HepG2 (cell line): Measurements from ENCODE around the gene CCS. TPM values are rescaled to one million over a fixed set of nuclear protein-coding genes. Genes with fewer than 3 reads are reported as not detected.
A peak's percentile ranks its signal among the peaks of the same experiment; 100 is the strongest.

ENCODE experiments used
- CBFB ChIP-seq: sonication (generic); formaldehyde crosslinking; IDR thresholded peaks from 2 replicates; pipeline ENCODE4 v1.4.0; 2020; ENCODE audit warnings: missing genetic modification reagents
- FLYWCH1 ChIP-seq: sonication (generic); formaldehyde crosslinking; IDR thresholded peaks from 2 replicates; pipeline ENCODE4 v1.8.1; 2023; ENCODE audit warnings: mild to moderate bottlenecking, missing genetic modification reagents
- GLI4 ChIP-seq: sonication (generic); formaldehyde crosslinking; IDR thresholded peaks from 2 replicates; pipeline ENCODE4 v1.5.1; 2020; ENCODE audit warnings: missing genetic modification reagents, mild to moderate bottlenecking, moderate library complexity, borderline replicate concordance
- HNRNPUL1 ChIP-seq: fragments of 200-400 bp; formaldehyde crosslinking; IDR thresholded peaks from 2 replicates; pipeline ENCODE4 v1.6.1; 2017; ENCODE audit warnings: low read depth, mild to moderate bottlenecking, low read length, moderate library complexity
- KLF12 ChIP-seq: sonication (generic); formaldehyde crosslinking; IDR thresholded peaks from 2 replicates; pipeline ENCODE4 v1.4.0; 2020; ENCODE audit warnings: missing genetic modification reagents, borderline replicate concordance
- MTA3 ChIP-seq: sonication (generic); formaldehyde crosslinking; IDR thresholded peaks from 2 replicates; pipeline ENCODE4 v1.4.0; 2020; ENCODE audit warnings: missing genetic modification reagents
- NCOR1 ChIP-seq: fragments of 200-600 bp; sonication (generic); IDR thresholded peaks from 2 replicates; pipeline ENCODE4 v1.7.0; 2017; ENCODE audit warnings: antibody characterized with exemption, low read length, borderline replicate concordance
- REXO4 ChIP-seq: sonication (generic); formaldehyde crosslinking; IDR thresholded peaks from 2 replicates; pipeline ENCODE4 v1.8.0; 2022; ENCODE audit warnings: missing genetic modification reagents, mild to moderate bottlenecking, borderline replicate concordance
- SALL1 ChIP-seq: sonication (generic); formaldehyde crosslinking; IDR thresholded peaks from 2 replicates; pipeline ENCODE4 v1.8.0; 2022; ENCODE audit warnings: mild to moderate bottlenecking, missing genetic modification reagents
- THAP11 ChIP-seq: IDR thresholded peaks from 2 replicates; pipeline ENCODE4 v1.6.1; 2016; ENCODE audit warnings: missing biosample characterization, missing genetic modification reagents
- ZBTB38 ChIP-seq: sonication (generic); formaldehyde crosslinking; IDR thresholded peaks from 2 replicates; pipeline ENCODE4 v1.5.1; 2020; ENCODE audit warnings: mild to moderate bottlenecking, missing genetic modification reagents
- ZKSCAN5 ChIP-seq: sonication (generic); formaldehyde crosslinking; IDR thresholded peaks from 2 replicates; pipeline ENCODE4 v1.5.1; 2020; ENCODE audit warnings: mild to moderate bottlenecking, missing genetic modification reagents
- ZNF501 ChIP-seq: sonication (generic); formaldehyde crosslinking; IDR thresholded peaks from 2 replicates; pipeline ENCODE4 v1.5.1; 2020; ENCODE audit warnings: mild to moderate bottlenecking, moderate library complexity, missing genetic modification reagents
- ZNF552 ChIP-seq: sonication (generic); formaldehyde crosslinking; IDR thresholded peaks from 2 replicates; pipeline ENCODE4 v1.9.0; 2022; ENCODE audit warnings: missing genetic modification reagents, mild to moderate bottlenecking, borderline replicate concordance
- ZNF775 ChIP-seq: sonication (generic); formaldehyde crosslinking; IDR thresholded peaks from 2 replicates; pipeline ENCODE4 v1.4.0; 2020; ENCODE audit warnings: missing genetic modification reagents, mild to moderate bottlenecking, moderate library complexity, borderline replicate concordance
- ZNF792 ChIP-seq: IDR thresholded peaks from 2 replicates; pipeline ENCODE4 v1.6.1; 2016
- ZZZ3 ChIP-seq: sonication (generic); formaldehyde crosslinking; IDR thresholded peaks from 2 replicates; pipeline ENCODE4 v1.4.0; 2020; ENCODE audit warnings: missing genetic modification reagents, mild to moderate bottlenecking, borderline replicate concordance
- polyA plus RNA-seq, 8 experiments: library from polyadenylated mRNA; depleted of rRNA in 3 of 8; stranded (reverse) in 7 of 8; unstranded in 1 of 8; fragments of >200 nt; fragmentation: Illumina TruSeq in 4 of 8; extraction: Trizol in 4 of 8; gene quantifications; 2 replicates each; pipeline versions ENCODE4 v1.2.1 to v1.2.3, GENCODE V29; 2011 to 2016; ENCODE audit warnings: low read depth in 4 of 8, missing spikeins in 1 of 8, mixed read lengths in 1 of 8; ENCODE audit not compliant: insufficient read depth in 1 of 8
- total RNA-seq, 5 experiments: library from RNA; depleted of rRNA; stranded (reverse); fragments of >200 nt; fragmentation: Illumina TruSeq; extraction: Trizol; gene quantifications; 2 replicates each; pipeline ENCODE4 v1.2.3, GENCODE V29; 2016; ENCODE audit warnings: low read depth in 1 of 5
- TF ChIP-seq, protein P1 (sequence below): IDR thresholded peaks from 2 replicates; pipeline ENCODE4 v1.6.1; 2016; ENCODE audit warnings: low read depth, control low read depth
- TF ChIP-seq, protein P2 (sequence below): IDR thresholded peaks from 2 replicates; pipeline ENCODE4 v1.6.1; 2016; ENCODE audit warnings: low read depth, borderline replicate concordance
- TF ChIP-seq, protein P3 (sequence below): sonication (generic); formaldehyde crosslinking; IDR thresholded peaks from 2 replicates; pipeline ENCODE4 v1.5.1; 2020; ENCODE audit warnings: mild to moderate bottlenecking, missing genetic modification reagents, borderline replicate concordance
- TF ChIP-seq, protein P4 (sequence below): IDR thresholded peaks from 2 replicates; pipeline ENCODE4 v1.6.1; 2016; ENCODE audit warnings: missing compliant biosample characterization, missing genetic modification reagents, borderline replicate concordance

The CCS gene
- total and polyA plus RNA-seq, 2 of the 13 experiments (the other 11 are each of a cell fraction or from before 2014, with no cell fraction given): 25.4 to 44.6 TPM

DNA sequence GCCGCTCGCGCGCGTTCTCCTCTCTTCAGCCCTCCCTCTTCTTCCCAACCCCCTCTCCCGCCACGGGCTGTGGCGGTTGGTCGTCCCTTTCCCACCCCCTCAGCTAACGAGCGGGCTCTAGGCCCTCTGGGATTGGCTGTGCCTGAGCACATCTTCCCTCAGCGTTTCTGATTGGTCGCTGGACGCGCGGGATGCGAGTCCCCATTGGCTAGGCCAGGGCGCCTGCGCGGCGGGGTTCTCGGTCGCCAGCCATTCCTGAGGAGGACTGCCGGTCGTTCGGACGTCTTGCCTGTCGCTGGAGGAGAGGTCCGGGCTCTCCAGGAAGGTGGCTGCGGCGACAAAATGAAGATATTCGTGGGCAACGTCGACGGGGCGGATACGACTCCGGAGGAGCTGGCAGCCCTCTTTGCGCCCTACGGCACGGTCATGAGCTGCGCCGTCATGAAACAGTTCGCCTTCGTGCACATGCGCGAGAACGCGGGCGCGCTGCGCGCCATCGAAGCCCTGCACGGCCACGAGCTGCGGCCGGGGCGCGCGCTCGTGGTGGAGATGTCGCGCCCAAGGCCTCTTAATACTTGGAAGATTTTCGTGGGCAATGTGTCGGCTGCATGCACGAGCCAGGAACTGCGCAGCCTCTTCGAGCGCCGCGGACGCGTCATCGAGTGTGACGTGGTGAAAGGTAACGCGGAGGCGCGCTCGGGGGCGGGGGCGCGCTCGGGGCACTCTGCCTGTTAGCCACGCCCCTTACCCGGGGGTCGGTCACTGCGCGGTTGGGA is 23.6 kb downstream of the CCS start, which contains the start of gene RBM14 (continued):
- 0 out of 2 replicates have a peak, but pooled peaks have one; percentile 16 for TF ChIP-seq HNRNPUL1
- TF ChIP-seq FLYWCH1 (CRISPR knock-in tag): no peak
- TF ChIP-seq, protein P1, sequence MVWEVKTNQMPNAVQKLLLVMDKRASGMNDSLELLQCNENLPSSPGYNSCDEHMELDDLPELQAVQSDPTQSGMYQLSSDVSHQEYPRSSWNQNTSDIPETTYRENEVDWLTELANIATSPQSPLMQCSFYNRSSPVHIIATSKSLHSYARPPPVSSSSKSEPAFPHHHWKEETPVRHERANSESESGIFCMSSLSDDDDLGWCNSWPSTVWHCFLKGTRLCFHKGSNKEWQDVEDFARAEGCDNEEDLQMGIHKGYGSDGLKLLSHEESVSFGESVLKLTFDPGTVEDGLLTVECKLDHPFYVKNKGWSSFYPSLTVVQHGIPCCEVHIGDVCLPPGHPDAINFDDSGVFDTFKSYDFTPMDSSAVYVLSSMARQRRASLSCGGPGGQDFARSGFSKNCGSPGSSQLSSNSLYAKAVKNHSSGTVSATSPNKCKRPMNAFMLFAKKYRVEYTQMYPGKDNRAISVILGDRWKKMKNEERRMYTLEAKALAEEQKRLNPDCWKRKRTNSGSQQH (CRISPR knock-in tag): peak; percentile 89
- peak; percentile 78 for TF ChIP-seq ZZZ3 (CRISPR knock-in tag)
- peak; percentile 15; the same call in 1 of the 2 replicates for TF ChIP-seq CBFB
- peak; percentile 63 for TF ChIP-seq ZBTB38 (CRISPR knock-in tag)
- no peak for TF ChIP-seq MTA3 (CRISPR knock-in tag)
- TF ChIP-seq, protein P2, sequence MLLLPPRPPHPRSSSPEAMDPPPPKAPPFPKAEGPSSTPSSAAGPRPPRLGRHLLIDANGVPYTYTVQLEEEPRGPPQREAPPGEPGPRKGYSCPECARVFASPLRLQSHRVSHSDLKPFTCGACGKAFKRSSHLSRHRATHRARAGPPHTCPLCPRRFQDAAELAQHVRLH: peak; percentile 89; the same call in 1 of the 2 replicates
- peak; percentile 92; the same call in 1 of the 2 replicates for TF ChIP-seq KLF12 (CRISPR knock-in tag)
- TF ChIP-seq ZNF792 (CRISPR knock-in tag): peak; percentile 18
- peak; percentile 27; the same call in 1 of the 2 replicates for TF ChIP-seq GLI4 (CRISPR knock-in tag)
- TF ChIP-seq SALL1 (CRISPR knock-in tag): peak; percentile 86
- TF ChIP-seq, protein P3, sequence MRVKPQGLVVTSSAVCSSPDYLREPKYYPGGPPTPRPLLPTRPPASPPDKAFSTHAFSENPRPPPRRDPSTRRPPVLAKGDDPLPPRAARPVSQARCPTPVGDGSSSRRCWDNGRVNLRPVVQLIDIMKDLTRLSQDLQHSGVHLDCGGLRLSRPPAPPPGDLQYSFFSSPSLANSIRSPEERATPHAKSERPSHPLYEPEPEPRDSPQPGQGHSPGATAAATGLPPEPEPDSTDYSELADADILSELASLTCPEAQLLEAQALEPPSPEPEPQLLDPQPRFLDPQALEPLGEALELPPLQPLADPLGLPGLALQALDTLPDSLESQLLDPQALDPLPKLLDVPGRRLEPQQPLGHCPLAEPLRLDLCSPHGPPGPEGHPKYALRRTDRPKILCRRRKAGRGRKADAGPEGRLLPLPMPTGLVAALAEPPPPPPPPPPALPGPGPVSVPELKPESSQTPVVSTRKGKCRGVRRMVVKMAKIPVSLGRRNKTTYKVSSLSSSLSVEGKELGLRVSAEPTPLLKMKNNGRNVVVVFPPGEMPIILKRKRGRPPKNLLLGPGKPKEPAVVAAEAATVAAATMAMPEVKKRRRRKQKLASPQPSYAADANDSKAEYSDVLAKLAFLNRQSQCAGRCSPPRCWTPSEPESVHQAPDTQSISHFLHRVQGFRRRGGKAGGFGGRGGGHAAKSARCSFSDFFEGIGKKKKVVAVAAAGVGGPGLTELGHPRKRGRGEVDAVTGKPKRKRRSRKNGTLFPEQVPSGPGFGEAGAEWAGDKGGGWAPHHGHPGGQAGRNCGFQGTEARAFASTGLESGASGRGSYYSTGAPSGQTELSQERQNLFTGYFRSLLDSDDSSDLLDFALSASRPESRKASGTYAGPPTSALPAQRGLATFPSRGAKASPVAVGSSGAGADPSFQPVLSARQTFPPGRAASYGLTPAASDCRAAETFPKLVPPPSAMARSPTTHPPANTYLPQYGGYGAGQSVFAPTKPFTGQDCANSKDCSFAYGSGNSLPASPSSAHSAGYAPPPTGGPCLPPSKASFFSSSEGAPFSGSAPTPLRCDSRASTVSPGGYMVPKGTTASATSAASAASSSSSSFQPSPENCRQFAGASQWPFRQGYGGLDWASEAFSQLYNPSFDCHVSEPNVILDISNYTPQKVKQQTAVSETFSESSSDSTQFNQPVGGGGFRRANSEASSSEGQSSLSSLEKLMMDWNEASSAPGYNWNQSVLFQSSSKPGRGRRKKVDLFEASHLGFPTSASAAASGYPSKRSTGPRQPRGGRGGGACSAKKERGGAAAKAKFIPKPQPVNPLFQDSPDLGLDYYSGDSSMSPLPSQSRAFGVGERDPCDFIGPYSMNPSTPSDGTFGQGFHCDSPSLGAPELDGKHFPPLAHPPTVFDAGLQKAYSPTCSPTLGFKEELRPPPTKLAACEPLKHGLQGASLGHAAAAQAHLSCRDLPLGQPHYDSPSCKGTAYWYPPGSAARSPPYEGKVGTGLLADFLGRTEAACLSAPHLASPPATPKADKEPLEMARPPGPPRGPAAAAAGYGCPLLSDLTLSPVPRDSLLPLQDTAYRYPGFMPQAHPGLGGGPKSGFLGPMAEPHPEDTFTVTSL (CRISPR knock-in tag): no peak
- peak; percentile 80 for TF ChIP-seq THAP11
- TF ChIP-seq ZNF775 (CRISPR knock-in tag): peak; percentile 69; the same call in 1 of the 2 replicates
- no peak; the same call in 1 of the 2 replicates for TF ChIP-seq NCOR1
- peak; percentile 26; the same call in 1 of the 2 replicates for TF ChIP-seq REXO4 (CRISPR knock-in tag)
- TF ChIP-seq ZNF552 (CRISPR knock-in tag): peak; percentile 84; the same call in 1 of the 2 replicates
- TF ChIP-seq ZNF501 (CRISPR knock-in tag): peak; percentile 79; the same call in 1 of the 2 replicates
- no peak for TF ChIP-seq ZKSCAN5 (CRISPR knock-in tag)
- TF ChIP-seq, protein P4, sequence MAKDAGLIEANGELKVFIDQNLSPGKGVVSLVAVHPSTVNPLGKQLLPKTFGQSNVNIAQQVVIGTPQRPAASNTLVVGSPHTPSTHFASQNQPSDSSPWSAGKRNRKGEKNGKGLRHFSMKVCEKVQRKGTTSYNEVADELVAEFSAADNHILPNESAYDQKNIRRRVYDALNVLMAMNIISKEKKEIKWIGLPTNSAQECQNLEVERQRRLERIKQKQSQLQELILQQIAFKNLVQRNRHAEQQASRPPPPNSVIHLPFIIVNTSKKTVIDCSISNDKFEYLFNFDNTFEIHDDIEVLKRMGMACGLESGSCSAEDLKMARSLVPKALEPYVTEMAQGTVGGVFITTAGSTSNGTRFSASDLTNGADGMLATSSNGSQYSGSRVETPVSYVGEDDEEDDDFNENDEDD: peak; percentile 96
